HG03066 (cell line): Measurements from ENCODE around the gene TRIM69.

Source experiments
- ATAC-seq: cut with Tn5 transposase; IDR thresholded peaks from one replicate; pipeline ENCODE4 v1.9.1; 2021; ENCODE audit warnings: low read depth; ENCODE audit not compliant: unreplicated experiment

Gene TRIM69

GRCh38 chr15:44801364-44801763 lies 65.0 kb downstream of the TRIM69 start:
- ATAC-seq: no peak

- no peak for ATAC-seq
These were observed 65.5 kb downstream of the TRIM69 start for GRCh38 chr15:44801797-44802196.

- peak; percentile 66 for ATAC-seq
These were observed 66.0 kb downstream of the TRIM69 start for GRCh38 chr15:44802336-44802735.

- no peak for ATAC-seq
These were observed 68.1 kb downstream of the TRIM69 start for GRCh38 chr15:44804298-44805046.

- ATAC-seq: no peak
These were observed 72.2 kb downstream of the TRIM69 start for GRCh38 chr15:44808557-44808956.

GRCh38 chr15:44810237-44810636 lies 73.9 kb downstream of the TRIM69 start:
- ATAC-seq: no peak

- ATAC-seq: no peak
These were observed 75.0 kb downstream of the TRIM69 start for GRCh38 chr15:44811337-44811736.

- no peak for ATAC-seq
These were observed 75.7 kb downstream of the TRIM69 start for GRCh38 chr15:44812029-44812517.

- ATAC-seq: no peak
These were observed 76.9 kb downstream of the TRIM69 start for GRCh38 chr15:44813231-44813630.
